Measurements from ENCODE around the gene NEDD4.
"Not testable (repeated sequence)": the region's sequence is repeated elsewhere in the genome, so short reads cannot be mapped to it uniquely, and the experiment has no call there.

Gene NEDD4

DNA sequence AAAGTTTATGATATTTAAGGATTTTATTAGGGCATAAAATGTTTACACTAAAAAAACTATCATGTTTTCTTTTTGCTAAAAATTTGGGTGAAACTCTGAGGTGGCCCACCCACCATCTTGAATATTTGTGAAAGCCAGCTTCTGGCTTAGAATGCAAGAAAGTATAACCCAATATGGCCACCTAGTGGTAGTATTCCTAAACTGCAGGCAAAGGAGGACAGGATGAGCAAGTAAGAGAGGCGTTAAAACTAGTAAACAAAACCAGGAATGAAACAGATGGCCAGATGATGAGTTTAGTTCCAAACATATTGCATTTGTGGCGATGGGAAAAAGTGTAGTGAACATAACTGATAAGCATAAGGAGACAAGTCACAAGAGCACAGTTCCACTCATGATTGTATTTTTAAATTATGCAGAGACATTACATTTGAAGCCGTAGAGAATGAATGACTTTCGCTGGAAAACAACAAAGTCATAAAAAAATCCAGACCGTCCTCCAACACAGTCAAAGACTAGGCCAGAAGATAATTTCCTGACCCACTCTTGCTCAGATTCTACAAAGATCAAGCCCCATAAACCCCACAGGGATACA is 147.2 kb downstream of the NEDD4 start:
- in situ Hi-C loops (cut with MboI; ENCODE audit: low pct_unique_long_range_greater_than_20kb, low sequenced_read_pairs, unreplicated experiment): no loop called here
- peak; percentile 64 for DNase-seq (ENCODE audit: low spot score)
- peak; percentile 86 for TF ChIP-seq CTCF (IDR thresholded peaks at IDR 0.05; ENCODE audit: extremely low read depth, insufficient read depth, missing control alignments)

DNA sequence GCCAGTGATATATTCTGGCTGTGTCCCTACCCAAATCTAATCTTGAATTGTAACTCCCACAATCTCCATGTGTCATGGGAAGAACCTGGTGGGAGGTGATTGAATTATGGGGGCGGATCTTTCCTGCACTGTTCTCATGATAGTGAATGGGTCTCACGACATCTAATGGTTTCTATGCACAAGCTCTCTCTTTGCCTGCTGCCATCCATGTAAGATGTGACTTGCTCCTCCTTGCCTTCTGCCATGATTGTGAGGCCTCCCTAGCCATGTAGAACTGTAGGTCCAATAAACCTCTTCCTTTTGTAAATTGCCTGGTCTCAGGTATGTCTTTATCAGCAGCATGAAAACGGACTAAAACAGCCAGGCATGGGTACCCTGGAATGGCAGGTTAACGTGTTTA is 150.5 kb downstream of the NEDD4 start:
- DNase-seq (ENCODE audit: low spot score); in situ Hi-C loops (cut with MboI; ENCODE audit: low pct_unique_long_range_greater_than_20kb, low sequenced_read_pairs, unreplicated experiment): not testable (repeated sequence)

DNA sequence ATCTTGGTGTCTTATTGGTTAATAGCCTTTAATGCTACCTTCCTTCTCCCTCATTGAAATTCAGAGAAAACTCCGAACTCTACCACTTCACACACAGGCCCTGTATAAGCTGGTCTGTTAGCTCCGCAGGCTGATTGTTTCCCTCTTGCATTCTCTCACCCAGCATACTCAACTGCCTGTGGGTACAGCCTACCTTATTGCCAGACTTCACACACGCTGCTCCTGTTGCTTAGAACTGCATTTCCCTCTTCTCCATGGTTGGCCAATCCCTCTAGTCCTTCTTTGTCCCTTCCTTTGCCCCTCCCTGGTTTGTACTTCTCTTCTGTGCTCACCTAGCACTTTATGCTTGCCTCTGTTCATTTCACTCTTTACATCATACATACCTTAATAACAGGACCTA is 157.5 kb downstream of the NEDD4 start:
- in situ Hi-C loops (cut with MboI; ENCODE audit: low pct_unique_long_range_greater_than_20kb, low sequenced_read_pairs, unreplicated experiment): no loop called here
- DNase-seq (ENCODE audit: low spot score): no peak
- TF ChIP-seq CTCF (IDR thresholded peaks at IDR 0.05; ENCODE audit: extremely low read depth, insufficient read depth, missing control alignments): no peak

- in situ Hi-C loops (cut with MboI; ENCODE audit: low pct_unique_long_range_greater_than_20kb, low sequenced_read_pairs, unreplicated experiment): no loop called here
- no peak for TF ChIP-seq CTCF (IDR thresholded peaks at IDR 0.05; ENCODE audit: extremely low read depth, insufficient read depth, missing control alignments)
- no peak for DNase-seq (ENCODE audit: low spot score)
These were observed 159.1 kb downstream of the NEDD4 start for GRCh38 chr15:55834331-55834730.

GRCh38 chr15:55829826-55830225 is 163.6 kb downstream of the NEDD4 start:
- in situ Hi-C loops (cut with MboI; ENCODE audit: low pct_unique_long_range_greater_than_20kb, low sequenced_read_pairs, unreplicated experiment): no loop called here
- DNase-seq (ENCODE audit: low spot score): no peak
- no peak for TF ChIP-seq CTCF (IDR thresholded peaks at IDR 0.05; ENCODE audit: extremely low read depth, insufficient read depth, missing control alignments)

GRCh38 chr15:55827955-55828354 is 165.5 kb downstream of the NEDD4 start:
- in situ Hi-C loops (cut with MboI; ENCODE audit: low pct_unique_long_range_greater_than_20kb, low sequenced_read_pairs, unreplicated experiment): no loop called here
- TF ChIP-seq CTCF (IDR thresholded peaks at IDR 0.05; ENCODE audit: extremely low read depth, insufficient read depth, missing control alignments): no peak
- no peak for DNase-seq (ENCODE audit: low spot score)

DNA sequence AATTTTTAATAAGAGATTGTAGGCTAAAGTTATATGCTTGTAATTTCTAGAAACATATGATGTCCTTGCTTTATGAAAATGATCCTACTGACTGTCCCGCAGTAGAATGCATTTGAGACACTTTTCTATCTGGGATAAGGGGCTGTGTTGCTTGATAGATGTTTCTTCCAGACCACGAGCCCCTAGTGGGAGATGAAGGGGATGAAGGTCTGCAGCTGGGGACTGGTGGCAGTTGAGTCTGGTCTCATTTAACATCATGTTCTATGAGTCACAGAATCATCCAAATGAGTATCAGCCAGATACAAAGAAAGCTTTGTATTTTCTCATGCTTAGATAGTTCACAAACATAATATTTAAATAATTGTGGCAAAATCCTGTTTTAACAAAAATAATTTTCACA is 166.2 kb downstream of the NEDD4 start:
- no peak for TF ChIP-seq CTCF (IDR thresholded peaks at IDR 0.05; ENCODE audit: extremely low read depth, insufficient read depth, missing control alignments)
- in situ Hi-C loops (cut with MboI; ENCODE audit: low pct_unique_long_range_greater_than_20kb, low sequenced_read_pairs, unreplicated experiment): no loop called here
- DNase-seq (ENCODE audit: low spot score): no peak
